Hepatic stellate cell (primary cell): Measurements from ENCODE around the gene CIDEB.
"Not testable (repeated sequence)": the region's sequence is repeated elsewhere in the genome, so short reads cannot be mapped to it uniquely, and the experiment has no call there.

Experiments
- DNase-seq: peaks from one replicate; pipeline ENCODE4 v3.0.0; 2011; ENCODE audit warnings: low spot score

CIDEB gene

GRCh38 chr14:24332268-24332993, 24.7 kb upstream of the CIDEB start:
- peak; percentile 88 for DNase-seq

DNA sequence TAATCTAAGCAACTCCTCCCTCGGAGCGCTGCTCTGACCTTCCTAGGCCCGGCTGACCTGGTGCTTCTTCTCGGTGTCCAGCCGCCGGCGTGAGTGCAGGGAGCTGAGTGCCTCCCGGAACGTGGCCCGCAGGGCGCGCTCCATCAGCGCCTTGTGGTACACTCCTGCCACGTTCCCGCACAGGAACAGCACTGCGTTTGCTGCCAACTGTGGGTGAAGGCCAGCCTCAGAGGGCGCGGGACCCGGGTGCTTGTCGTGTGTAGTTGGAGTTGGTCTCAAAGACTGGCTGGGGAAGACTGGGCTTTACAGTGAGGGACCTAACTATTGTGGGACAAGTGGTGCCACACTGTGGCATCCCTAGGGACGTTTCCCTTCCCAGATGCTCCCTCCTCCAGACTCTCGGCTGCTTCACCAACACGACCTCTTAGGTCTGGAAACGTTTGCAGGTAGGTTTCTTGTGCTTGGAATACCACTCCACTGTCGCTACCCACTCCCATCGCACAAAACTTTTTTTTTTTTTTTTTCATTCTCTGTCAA, 24.0 kb upstream of the CIDEB start:
- DNase-seq = no peak

DNA sequence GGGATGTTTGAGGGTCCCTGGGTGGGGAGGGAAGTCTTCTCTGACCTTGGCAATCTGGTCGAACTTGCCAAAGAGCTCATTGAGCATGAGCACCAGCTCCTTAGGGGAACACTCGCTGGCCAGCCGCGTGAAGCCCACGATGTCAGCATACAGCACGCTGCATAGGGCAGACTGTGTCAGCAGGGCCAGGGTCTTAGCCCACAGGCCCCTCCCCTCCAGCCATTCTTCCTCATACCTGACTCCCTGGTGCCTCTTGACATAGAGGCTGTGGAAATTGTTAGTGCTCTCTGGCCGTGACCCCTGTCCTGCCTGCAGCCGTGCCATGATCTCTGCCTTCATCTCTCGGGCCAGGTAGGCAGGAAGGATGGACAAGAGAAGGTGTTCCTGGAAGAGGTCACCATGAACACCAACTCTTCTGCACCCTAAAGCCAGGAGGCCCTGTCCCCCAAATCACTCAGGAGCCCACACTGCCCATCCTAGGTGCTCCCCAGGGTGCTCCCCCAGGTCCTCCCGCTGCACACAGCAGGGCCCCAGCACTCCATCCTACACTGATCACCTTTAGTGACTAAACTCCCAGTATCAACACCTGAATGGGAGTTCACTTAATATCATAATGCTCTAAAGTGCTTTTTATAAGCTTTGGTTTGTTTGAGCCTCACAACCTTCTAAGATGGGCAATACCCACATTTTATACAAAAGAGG, 23.3 kb upstream of the CIDEB start:
- DNase-seq = no peak

DNA sequence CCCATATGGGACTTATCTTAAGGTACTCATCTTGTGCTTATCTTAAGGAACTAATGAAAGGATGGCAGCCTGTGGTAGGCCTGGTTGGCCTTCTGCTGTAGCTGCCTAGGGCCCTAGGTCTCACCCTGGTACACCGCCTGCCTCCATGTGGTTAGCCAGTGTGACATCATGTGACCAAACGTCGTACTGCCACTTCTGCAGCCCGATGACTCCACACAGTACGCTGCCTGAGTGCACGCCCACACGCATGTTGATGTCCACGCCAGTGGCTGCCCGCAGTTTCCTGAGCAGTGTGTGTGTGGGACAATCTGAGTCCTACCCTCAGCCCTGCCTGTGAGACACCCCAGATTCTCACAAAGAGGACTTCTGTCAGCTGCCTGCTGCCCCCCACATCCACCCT, 22.0 kb upstream of the CIDEB start:
- no peak for DNase-seq

- no peak for DNase-seq
Observed at GRCh38 chr14:24329073-24329663, 21.4 kb upstream of the CIDEB start.

GRCh38 chr14:24327914-24328313, 20.1 kb upstream of the CIDEB start:
- not testable (repeated sequence) for DNase-seq

DNA sequence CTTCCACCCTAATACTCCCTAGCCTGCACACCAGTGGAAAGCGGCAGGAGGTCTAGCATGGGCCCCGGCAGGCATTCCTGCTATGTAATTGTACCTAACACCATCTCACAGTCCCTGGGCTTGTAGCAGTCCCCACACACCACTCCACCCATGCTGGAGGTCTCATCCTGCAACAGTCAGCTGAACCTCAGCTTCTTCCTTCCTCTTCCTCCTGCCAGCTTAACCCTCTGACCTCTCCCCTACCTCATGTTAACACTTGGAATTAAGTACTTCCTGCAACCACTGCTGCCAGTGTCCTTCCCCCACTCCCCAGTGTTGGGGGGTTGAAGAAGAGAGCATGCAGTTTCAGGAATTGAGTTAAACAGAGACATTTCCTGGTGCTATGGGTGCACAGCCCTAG, 19.5 kb upstream of the CIDEB start:
- DNase-seq = no peak

DNA sequence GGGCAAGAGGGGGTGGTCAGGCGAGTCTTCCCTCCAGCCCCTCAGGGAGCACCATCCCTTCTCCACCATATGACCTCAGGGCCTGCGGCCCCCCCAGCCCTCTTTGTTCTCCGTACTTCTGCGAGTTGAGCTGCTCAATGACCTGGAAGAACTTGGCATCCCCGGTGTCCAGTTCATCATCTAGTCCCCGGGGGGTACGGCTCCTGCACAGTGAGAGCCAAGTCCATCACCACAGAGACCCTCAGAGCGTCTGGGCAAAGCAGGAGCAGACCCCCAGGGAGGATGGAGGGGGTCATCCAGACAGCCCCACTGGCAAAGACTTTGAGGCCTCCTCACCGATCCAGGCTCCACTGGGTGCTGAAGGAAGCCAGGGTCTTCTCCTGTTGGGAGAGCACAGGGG, 18.2 kb upstream of the CIDEB start:
- DNase-seq = no peak

GRCh38 chr14:24325041-24325530, 17.3 kb upstream of the CIDEB start:
- no peak for DNase-seq

GRCh38 chr14:24324024-24324423, 16.2 kb upstream of the CIDEB start:
- DNase-seq = no peak

- no peak for DNase-seq
Observed at GRCh38 chr14:24323341-24323740, 15.6 kb upstream of the CIDEB start.

DNA sequence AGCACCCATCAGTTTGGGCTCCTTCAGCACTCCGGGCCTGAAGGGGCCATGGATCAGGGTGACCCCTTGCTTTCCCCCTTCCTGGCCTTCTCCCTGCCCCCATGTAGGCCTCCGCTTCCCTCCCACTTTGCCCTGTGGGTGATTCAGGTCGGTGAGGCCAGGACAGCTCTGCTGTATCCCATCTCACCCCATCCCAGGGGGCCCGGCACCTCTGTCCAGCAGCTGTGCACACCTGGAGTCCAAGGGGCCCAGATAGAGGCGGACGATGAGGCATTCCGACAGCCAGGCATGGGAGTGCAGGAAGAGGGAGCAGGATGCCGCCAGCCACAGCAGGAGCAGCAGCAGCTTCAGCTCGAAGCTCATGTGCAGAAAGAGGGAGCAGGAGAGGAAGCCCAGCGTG, 14.9 kb upstream of the CIDEB start:
- DNase-seq = no peak

DNA sequence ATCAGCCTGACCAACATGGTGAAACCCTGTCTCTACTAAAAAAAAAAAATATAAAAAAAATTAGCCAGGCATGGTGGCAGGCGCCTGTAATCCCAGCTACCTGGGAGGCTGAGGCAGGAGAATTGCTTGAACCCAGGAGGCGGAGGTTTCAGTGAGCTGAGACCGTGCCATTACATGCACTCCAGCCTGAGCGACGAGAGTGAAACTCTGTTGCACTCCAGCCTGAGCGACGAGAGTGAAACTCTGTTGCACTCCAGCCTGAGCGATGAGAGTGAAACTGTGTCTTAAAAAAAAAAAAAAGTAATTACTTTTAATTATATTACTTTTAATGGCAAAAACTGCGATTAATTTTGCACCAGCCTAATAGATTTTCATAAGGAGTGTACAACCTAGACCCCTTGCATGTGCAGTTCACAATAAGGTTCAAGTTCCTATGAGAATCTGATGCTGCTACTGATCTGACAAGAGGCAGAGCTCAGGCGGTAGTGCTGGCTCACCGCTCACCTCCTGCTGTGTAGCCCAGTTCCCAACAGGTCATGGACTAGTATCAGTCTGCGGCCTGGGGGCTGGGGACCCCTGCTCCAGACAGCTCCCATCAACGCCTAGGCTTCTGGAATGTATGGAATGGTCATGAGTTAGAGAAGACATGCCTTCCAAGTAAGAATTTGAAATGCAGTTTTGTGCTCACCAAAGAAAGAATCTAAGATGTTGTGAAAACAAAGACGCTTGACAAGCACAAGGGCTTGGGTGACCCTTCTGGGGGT, 13.6 kb upstream of the CIDEB start:
- no peak for DNase-seq

- peak; percentile 42 for DNase-seq
Observed at GRCh38 chr14:24317141-24317928, 9.6 kb upstream of the CIDEB start.

DNA sequence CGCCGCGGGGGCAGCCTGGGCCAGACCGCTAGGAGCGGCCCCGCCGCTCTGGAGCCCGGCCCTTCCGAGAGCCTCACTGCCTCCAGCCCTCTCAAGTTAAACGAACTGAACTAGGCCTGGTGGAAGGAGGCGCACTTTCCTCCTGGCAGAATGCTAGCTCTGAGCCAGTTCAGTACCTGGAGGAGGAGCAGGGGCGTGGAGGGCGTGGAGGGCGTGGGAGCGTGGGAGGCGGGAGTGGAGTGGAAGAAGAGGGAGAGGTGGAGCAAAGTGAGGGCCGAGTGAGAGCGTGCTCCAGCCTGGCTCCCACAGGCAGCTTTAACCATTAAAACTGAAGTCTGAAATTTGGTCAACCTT, 8.8 kb upstream of the CIDEB start:
- DNase-seq = no peak

- peak; percentile 38 for DNase-seq
Observed at GRCh38 chr14:24315807-24316596, 8.2 kb upstream of the CIDEB start.

DNA sequence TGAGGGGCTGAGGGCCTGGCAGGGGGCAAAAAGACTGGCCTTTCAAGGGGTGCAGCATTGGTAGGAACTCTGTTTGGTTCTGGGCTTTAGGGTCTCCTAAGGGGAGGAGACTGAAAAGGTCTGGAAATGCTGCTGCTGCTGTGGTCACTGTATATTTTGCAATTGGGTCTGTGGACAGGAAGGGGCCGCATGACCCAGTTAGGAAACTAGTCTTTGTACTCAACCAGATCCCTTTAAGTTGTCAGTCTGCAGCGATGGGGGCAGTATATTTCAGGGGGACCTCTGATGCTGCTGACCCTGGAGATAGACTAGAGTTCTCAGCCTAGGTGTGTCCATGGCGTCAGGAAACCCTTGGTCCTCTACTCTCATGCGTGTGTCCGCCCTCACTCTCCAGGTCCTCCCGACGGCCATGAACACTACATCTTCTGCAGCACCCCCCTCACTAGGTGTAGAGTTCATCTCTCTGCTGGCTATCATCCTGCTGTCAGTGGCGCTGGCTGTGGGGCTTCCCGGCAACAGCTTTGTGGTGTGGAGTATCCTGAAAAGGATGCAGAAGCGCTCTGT, 7.5 kb upstream of the CIDEB start:
- DNase-seq = no peak

GRCh38 chr14:24314377-24315193, 6.8 kb upstream of the CIDEB start:
- no peak for DNase-seq

- DNase-seq = no peak
Observed at GRCh38 chr14:24313913-24314312, 6.1 kb upstream of the CIDEB start.
